ENCODE results near the gene AKAP6.

The AKAP6 gene

GRCh38 chr14:32559048-32559447 is 229.9 kb downstream of the AKAP6 start:
- no peak for DNase-seq (ENCODE audit: extremely low read depth, low read depth)
- TF ChIP-seq CTCF (IDR thresholded peaks at IDR 0.05; ENCODE audit: low read depth, low read length) = no peak

GRCh38 chr14:32559590-32559989 is 230.5 kb downstream of the AKAP6 start:
- no peak for DNase-seq (ENCODE audit: extremely low read depth, low read depth)
- no peak for TF ChIP-seq CTCF (IDR thresholded peaks at IDR 0.05; ENCODE audit: low read depth, low read length)

GRCh38 chr14:32560209-32560857 is 231.2 kb downstream of the AKAP6 start:
- peak; percentile 65 for DNase-seq (ENCODE audit: extremely low read depth, low read depth)
- TF ChIP-seq CTCF (IDR thresholded peaks at IDR 0.05; ENCODE audit: low read depth, low read length) = peak; percentile 90

GRCh38 chr14:32561520-32561919 is 232.4 kb downstream of the AKAP6 start:
- DNase-seq (ENCODE audit: extremely low read depth, low read depth) = peak; percentile 31
- TF ChIP-seq CTCF (IDR thresholded peaks at IDR 0.05; ENCODE audit: low read depth, low read length) = no peak

GRCh38 chr14:32564596-32564995 is 235.5 kb downstream of the AKAP6 start:
- no peak for DNase-seq (ENCODE audit: extremely low read depth, low read depth)

GRCh38 chr14:32565256-32565655 is 236.2 kb downstream of the AKAP6 start:
- no peak for DNase-seq (ENCODE audit: extremely low read depth, low read depth)
- TF ChIP-seq CTCF (IDR thresholded peaks at IDR 0.05; ENCODE audit: low read depth, low read length) = no peak

More at GRCh38 chr14:32564596-32564995, 235.5 kb downstream of the AKAP6 start:
- no peak for TF ChIP-seq CTCF (IDR thresholded peaks at IDR 0.05; ENCODE audit: low read depth, low read length)

GRCh38 chr14:32567543-32568384 is 238.7 kb downstream of the AKAP6 start:
- no peak for DNase-seq (ENCODE audit: extremely low read depth, low read depth)
- TF ChIP-seq CTCF (IDR thresholded peaks at IDR 0.05; ENCODE audit: low read depth, low read length) = no peak

Measured in AG09319 (cell line).